ENCODE measurements around the gene LIN37. TPM values are rescaled to one million over a fixed set of nuclear protein-coding genes. Genes with fewer than 3 reads are reported as not detected.

Gene LIN37
- total and polyA plus RNA-seq, 2 donors (not counting 3 experiments of a cell fraction or from before 2014, with no cell fraction given), result 11.3 to 21.4 TPM

DNA sequence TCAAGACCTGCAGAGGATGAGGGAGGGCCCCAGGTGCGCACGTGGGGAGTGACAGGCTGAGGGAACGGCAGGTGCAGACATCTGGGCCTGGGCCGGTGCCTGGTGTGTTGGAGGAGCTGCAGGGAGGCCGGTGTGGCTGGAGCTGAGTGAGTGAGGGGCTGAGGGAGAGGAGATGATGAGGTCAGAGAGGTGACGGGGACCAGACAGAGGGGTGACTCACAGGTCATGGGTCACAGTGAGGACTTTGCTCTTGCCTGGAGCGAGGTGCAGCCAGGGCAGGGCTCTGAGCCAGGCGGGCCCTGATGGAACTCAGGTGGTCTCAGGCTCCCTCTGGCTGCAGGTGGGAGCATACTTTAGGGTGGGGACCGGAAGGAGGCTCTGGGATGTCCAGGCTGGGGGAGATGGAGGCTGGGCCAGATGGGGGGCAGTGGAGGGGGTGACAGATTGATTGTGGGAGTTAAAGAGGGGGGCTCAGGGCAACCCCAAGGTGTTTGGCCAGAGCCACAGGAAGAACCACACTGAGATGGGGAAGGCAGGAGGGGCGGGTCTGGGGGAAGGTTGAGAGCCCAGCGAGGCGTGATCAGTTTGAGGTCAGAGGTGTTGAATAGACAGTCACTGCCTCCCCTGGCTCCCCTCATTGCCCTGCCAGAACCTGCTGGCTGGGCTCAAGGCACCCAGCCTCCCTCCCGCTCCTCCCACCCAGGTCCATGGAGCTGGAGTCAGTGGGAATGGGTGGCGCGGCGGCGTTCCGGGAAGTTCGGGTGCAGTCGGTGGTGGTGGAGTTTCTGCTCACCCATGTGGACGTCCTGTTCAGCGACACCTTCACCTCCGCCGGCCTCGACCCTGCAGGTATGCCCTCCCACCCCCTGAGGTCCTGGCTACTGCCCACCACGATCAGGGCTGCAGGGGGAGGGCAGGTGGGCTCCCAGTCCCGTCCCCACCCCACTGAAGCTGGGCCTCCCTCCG is 35.4 kb downstream of the LIN37 start:
- Histone ChIP-seq H3K4me2 (ENCODE audit: insufficient read depth, low read length) (no peak overlapping the region), H3K27ac (ENCODE audit: insufficient read depth, low read depth, low read length) (no peak overlapping the region), H3K36me3 (ENCODE audit: control insufficient read depth in 2 of 2, extremely low read depth in 1 of 2, insufficient read depth in 2 of 2, low read length in 2 of 2) (peaks cover 0 to 4% of the 10 kb centered on the region in 2 experiments), H3K9ac (replicated peaks; ENCODE audit: extremely low read depth, insufficient read depth, low read length) (no peak overlapping the region), H2AFZ (ENCODE audit: low read depth, low read length) (no peak overlapping the region), H3K4me3 (replicated peaks in 1 of 3; ENCODE audit: insufficient read depth in 1 of 3, low read depth in 1 of 3, low read length in 3 of 3) (no peak overlapping the region), H3K9me3 (replicated peaks; ENCODE audit: control insufficient read depth, insufficient read depth, low read length) (no peaks in the 10 kb centered on the region), H3K9me1 (replicated peaks; ENCODE audit: control insufficient read depth, extremely low read depth, insufficient read depth, low read length) (no peaks in the 10 kb centered on the region), H3K79me2 (ENCODE audit: control insufficient read depth, insufficient read depth, low read length) (no peaks in the 10 kb centered on the region), H3K4me1 (ENCODE audit: control insufficient read depth, extremely low read depth, insufficient read depth, low read length) (no peaks in the 10 kb centered on the region), H4K20me1 (replicated peaks; ENCODE audit: control insufficient read depth, extremely low read depth, insufficient read depth, low read length) (no peaks in the 10 kb centered on the region), H3K27me3 (ENCODE audit: control insufficient read depth in 2 of 2, insufficient read depth in 2 of 2, low read length in 2 of 2) (no peaks in the 10 kb centered on the region)
- intact Hi-C loops (cut with micrococcal nuclease), result no loop called here
- TF ChIP-seq POLR2AphosphoS5 (IDR thresholded peaks at IDR 0.05; ENCODE audit: insufficient read depth, low read depth, low read length) (no peak), JUN (IDR thresholded peaks at IDR 0.05; ENCODE audit: borderline replicate concordance, insufficient read depth, insufficient read length, low read depth) (peak; percentile 15)
- no TSS peak for BruUV-seq (replicated peaks)
- dilution Hi-C loops (cut with MboI; ENCODE audit: extremely low pct_ligation_motif_present, low sequenced_read_pairs), result no loop called here
- ChIA-PET POLR2A (no interaction called here), CTCF (interaction anchor here (0.6 kb wide), 1 partner anchor 121 kb away, joined by 4 read pairs; no protein-coding TSS in a partner anchor)
- FAIRE-seq, result no peak
- DNase-seq (ENCODE audit: low read depth, low spot score), result no peak

DNA sequence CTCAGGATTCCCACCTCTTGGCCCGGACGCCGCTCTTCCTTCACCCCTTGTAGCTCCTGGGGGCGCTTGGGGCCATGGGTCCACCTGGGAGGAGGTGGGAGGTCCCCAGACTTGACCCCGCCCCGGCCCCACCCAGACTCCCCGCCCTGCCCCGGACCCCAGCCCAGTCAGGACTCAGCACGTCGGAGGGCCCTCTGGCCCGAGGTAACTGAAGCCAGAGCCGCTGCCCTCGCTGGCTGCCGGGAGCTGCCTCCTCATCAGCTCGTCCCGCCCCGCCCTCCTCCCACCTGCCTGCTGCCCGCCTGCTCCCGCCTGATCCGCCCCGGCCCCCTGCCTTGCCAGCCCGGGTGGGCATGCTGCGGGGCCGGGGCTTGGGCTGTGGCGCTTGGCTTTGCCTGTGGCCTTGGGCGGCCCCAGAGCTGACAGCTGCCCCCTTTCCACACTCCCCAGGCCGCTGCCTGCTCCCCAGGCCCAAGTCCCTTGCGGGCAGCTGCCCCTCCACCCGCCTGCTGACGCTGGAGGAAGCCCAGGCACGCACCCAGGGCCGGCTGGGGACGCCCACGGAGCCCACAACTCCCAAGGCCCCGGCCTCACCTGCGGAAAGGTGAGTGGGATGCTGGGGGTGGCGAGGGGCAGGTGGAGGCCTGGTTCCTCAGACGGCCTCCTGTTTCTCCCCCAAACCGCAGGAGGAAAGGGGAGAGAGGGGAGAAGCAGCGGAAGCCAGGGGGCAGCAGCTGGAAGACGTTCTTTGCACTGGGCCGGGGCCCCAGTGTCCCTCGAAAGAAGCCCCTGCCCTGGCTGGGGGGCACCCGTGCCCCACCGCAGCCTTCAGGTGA is 36.3 kb downstream of the LIN37 start:
- FAIRE-seq (no peak), DNase-seq (ENCODE audit: low read depth, low spot score) (no peak)
- no peak overlapping the region for H3K9ac ChIP-seq (replicated peaks; ENCODE audit: extremely low read depth, insufficient read depth, low read length)
- H3K9me3 ChIP-seq (replicated peaks; ENCODE audit: control insufficient read depth, insufficient read depth, low read length), result no peaks in the 10 kb centered on the region
- no peaks in the 10 kb centered on the region for H3K4me1 ChIP-seq (ENCODE audit: control insufficient read depth, extremely low read depth, insufficient read depth, low read length)
- ChIA-PET CTCF (interaction anchor here (0.6 kb wide), 1 partner anchor 122 kb away, joined by 4 read pairs; no protein-coding TSS in a partner anchor), POLR2A (no interaction called here)
- no TSS peak for BruUV-seq (replicated peaks)
- intact Hi-C loops (cut with micrococcal nuclease), result no loop called here
- peaks cover 0 to 4% of the 10 kb centered on the region in 2 experiments for H3K36me3 ChIP-seq (ENCODE audit: control insufficient read depth in 2 of 2, extremely low read depth in 1 of 2, insufficient read depth in 2 of 2, low read length in 2 of 2)
- H3K27me3 ChIP-seq (ENCODE audit: control insufficient read depth in 2 of 2, insufficient read depth in 2 of 2, low read length in 2 of 2), result no peaks in the 10 kb centered on the region
- dilution Hi-C loops (cut with MboI; ENCODE audit: extremely low pct_ligation_motif_present, low sequenced_read_pairs), result no loop called here
- H3K4me3 ChIP-seq (replicated peaks in 1 of 3; ENCODE audit: insufficient read depth in 1 of 3, low read depth in 1 of 3, low read length in 3 of 3), result no peak overlapping the region
- no peaks in the 10 kb centered on the region for H3K79me2 ChIP-seq (ENCODE audit: control insufficient read depth, insufficient read depth, low read length)
- no peak overlapping the region for H2AFZ ChIP-seq (ENCODE audit: low read depth, low read length)
- TF ChIP-seq EZH2 (IDR thresholded peaks at IDR 0.05; ENCODE audit: borderline replicate concordance, low read depth, low read length, severe bottlenecking), result no peak
- TF ChIP-seq POLR2A (IDR thresholded peaks at IDR 0.05; ENCODE audit: low read depth, low read length), result no peak
- TF ChIP-seq, protein P1, sequence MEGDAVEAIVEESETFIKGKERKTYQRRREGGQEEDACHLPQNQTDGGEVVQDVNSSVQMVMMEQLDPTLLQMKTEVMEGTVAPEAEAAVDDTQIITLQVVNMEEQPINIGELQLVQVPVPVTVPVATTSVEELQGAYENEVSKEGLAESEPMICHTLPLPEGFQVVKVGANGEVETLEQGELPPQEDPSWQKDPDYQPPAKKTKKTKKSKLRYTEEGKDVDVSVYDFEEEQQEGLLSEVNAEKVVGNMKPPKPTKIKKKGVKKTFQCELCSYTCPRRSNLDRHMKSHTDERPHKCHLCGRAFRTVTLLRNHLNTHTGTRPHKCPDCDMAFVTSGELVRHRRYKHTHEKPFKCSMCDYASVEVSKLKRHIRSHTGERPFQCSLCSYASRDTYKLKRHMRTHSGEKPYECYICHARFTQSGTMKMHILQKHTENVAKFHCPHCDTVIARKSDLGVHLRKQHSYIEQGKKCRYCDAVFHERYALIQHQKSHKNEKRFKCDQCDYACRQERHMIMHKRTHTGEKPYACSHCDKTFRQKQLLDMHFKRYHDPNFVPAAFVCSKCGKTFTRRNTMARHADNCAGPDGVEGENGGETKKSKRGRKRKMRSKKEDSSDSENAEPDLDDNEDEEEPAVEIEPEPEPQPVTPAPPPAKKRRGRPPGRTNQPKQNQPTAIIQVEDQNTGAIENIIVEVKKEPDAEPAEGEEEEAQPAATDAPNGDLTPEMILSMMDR (IDR thresholded peaks at IDR 0.05; ENCODE audit: extremely low read depth in 1 of 2, insufficient read depth in 1 of 2, low read depth in 1 of 2, low read length in 2 of 2), result no peak
- no peak for TF ChIP-seq JUN (IDR thresholded peaks at IDR 0.05; ENCODE audit: borderline replicate concordance, insufficient read depth, insufficient read length, low read depth)
- no peak for TF ChIP-seq GATA2 (IDR thresholded peaks at IDR 0.05; ENCODE audit: insufficient read depth, insufficient read length, low read depth, low read length)
- H4K20me1 ChIP-seq (replicated peaks; ENCODE audit: control insufficient read depth, extremely low read depth, insufficient read depth, low read length), result no peaks in the 10 kb centered on the region
- H3K27ac ChIP-seq (ENCODE audit: insufficient read depth, low read depth, low read length), result no peak overlapping the region
- H3K9me1 ChIP-seq (replicated peaks; ENCODE audit: control insufficient read depth, extremely low read depth, insufficient read depth, low read length), result no peaks in the 10 kb centered on the region
- no peak overlapping the region for H3K4me2 ChIP-seq (ENCODE audit: insufficient read depth, low read length)

Measured in endothelial cell of umbilical vein (primary cell).